HG03460 (cell line): Measurements from ENCODE around the gene TRH.
"Not testable (repeated sequence)": the region's sequence is repeated elsewhere in the genome, so short reads cannot be mapped to it uniquely, and the experiment has no call there.

Experiments
- ATAC-seq: cut with Tn5 transposase; IDR thresholded peaks from one replicate; pipeline ENCODE4 v1.9.1; 2021; ENCODE audit not compliant: unreplicated experiment

Gene TRH

GRCh38 chr3:130002666-130003598 lies 28.4 kb downstream of the TRH start:
- ATAC-seq = not testable (repeated sequence)

GRCh38 chr3:130010556-130010955 lies 36.0 kb downstream of the TRH start:
- no peak for ATAC-seq

GRCh38 chr3:130012108-130012507 lies 37.6 kb downstream of the TRH start:
- ATAC-seq = not testable (repeated sequence)

GRCh38 chr3:130013246-130013645 lies 38.7 kb downstream of the TRH start:
- not testable (repeated sequence) for ATAC-seq

GRCh38 chr3:130014526-130014925 lies 40.0 kb downstream of the TRH start:
- ATAC-seq = no peak

GRCh38 chr3:130017661-130018060 lies 43.1 kb downstream of the TRH start:
- not testable (repeated sequence) for ATAC-seq

- not testable (repeated sequence) for ATAC-seq
These were observed 51.8 kb downstream of the TRH start for GRCh38 chr3:130026146-130026829.

- not testable (repeated sequence) for ATAC-seq
These were observed 52.9 kb downstream of the TRH start for GRCh38 chr3:130027437-130027836.
